H9 (cell line): Measurements from ENCODE around the gene EXPH5. TPM values are rescaled to one million over a fixed set of nuclear protein-coding genes. Genes with fewer than 3 reads are reported as not detected.

ENCODE experiments used
- DNase-seq: peaks from one replicate; pipeline ENCODE4 v3.0.0-alpha.2; 2017
- H2AFZ ChIP-seq: one replicate; pipeline ENCODE4 v1.6.1; 2013; ENCODE audit warnings: mild to moderate bottlenecking, low read length, control low read depth, moderate library complexity
- H2AK5ac ChIP-seq: 2 replicates; pipeline ENCODE4 v1.6.1; 2013; ENCODE audit warnings: low read length, control low read depth, mixed read lengths; ENCODE audit not compliant: insufficient read length
- H2BK120ac ChIP-seq: one replicate; pipeline ENCODE4 v1.6.1; 2013; ENCODE audit warnings: low read depth, mild to moderate bottlenecking, low read length, control low read depth, inconsistent platforms; ENCODE audit not compliant: poor library complexity, severe bottlenecking
- H2BK12ac ChIP-seq: 2 replicates; pipeline ENCODE4 v1.6.1; 2013; ENCODE audit warnings: low read length, control low read depth, mixed read lengths, low read depth; ENCODE audit not compliant: insufficient read length
- H2BK15ac ChIP-seq: 2 replicates; pipeline ENCODE4 v1.6.1; 2013; ENCODE audit warnings: low read depth, low read length, control low read depth
- H2BK20ac ChIP-seq: one replicate; pipeline ENCODE4 v1.6.1; 2013; ENCODE audit warnings: low read depth, mild to moderate bottlenecking, low read length, control low read depth, inconsistent platforms; ENCODE audit not compliant: poor library complexity, severe bottlenecking
- H2BK5ac ChIP-seq: 2 replicates; pipeline ENCODE4 v1.6.1; 2013; ENCODE audit warnings: low read length, control low read depth, mixed read lengths; ENCODE audit not compliant: insufficient read length
- H3K14ac ChIP-seq: 2 replicates; pipeline ENCODE4 v1.6.1; 2013; ENCODE audit warnings: low read length, control low read depth; ENCODE audit not compliant: insufficient read depth
- H3K18ac ChIP-seq: 2 replicates; pipeline ENCODE4 v1.6.1; 2013; ENCODE audit warnings: low read depth, mild to moderate bottlenecking, mixed read lengths, low read length, control low read depth; ENCODE audit not compliant: insufficient read length
- H3K23ac ChIP-seq: 2 replicates; pipeline ENCODE4 v1.6.1; 2013; ENCODE audit warnings: low read length, control low read depth, mixed read lengths, low read depth; ENCODE audit not compliant: insufficient read length
- H3K23me2 ChIP-seq: 2 replicates; pipeline ENCODE4 v1.6.1; 2013; ENCODE audit warnings: low read depth, mild to moderate bottlenecking, mixed read lengths, low read length, control low read depth; ENCODE audit not compliant: insufficient read length, poor library complexity, severe bottlenecking
- H3K27ac ChIP-seq: 2 replicates; pipeline ENCODE4 v1.5.1; 2013; ENCODE audit warnings: low read length, control low read depth, mixed read lengths, low read depth; ENCODE audit not compliant: insufficient read length
- H3K27me3 ChIP-seq: 2 replicates; pipeline ENCODE4 v1.6.1; 2013; ENCODE audit warnings: low read length, control low read depth, inconsistent platforms; ENCODE audit not compliant: insufficient read depth
- H3K4ac ChIP-seq: 2 replicates; pipeline ENCODE4 v1.6.1; 2013; ENCODE audit warnings: low read depth, mild to moderate bottlenecking, control low read depth, inconsistent platforms, low read length, moderate library complexity
- H3K4me1 ChIP-seq: 2 replicates; pipeline ENCODE4 v1.6.1; 2013; ENCODE audit warnings: low read length, control low read depth, inconsistent platforms; ENCODE audit not compliant: insufficient read depth
- H3K4me2 ChIP-seq: 2 replicates; pipeline ENCODE4 v1.6.1; 2013; ENCODE audit warnings: low read length, control low read depth, mixed read lengths; ENCODE audit not compliant: insufficient read length, insufficient read depth
- H3K56ac ChIP-seq: 2 replicates; pipeline ENCODE4 v1.6.1; 2013; ENCODE audit warnings: low read depth, mild to moderate bottlenecking, mixed read lengths, low read length, control low read depth; ENCODE audit not compliant: insufficient read length
- H3K79me1 ChIP-seq: 2 replicates; pipeline ENCODE4 v1.6.1; 2013; ENCODE audit warnings: low read depth, mild to moderate bottlenecking, moderate library complexity, low read length, control low read depth, inconsistent platforms; ENCODE audit not compliant: insufficient read depth, poor library complexity, severe bottlenecking
- H3K79me2 ChIP-seq: 2 replicates; pipeline ENCODE4 v1.6.1; 2013; ENCODE audit warnings: low read length, control low read depth, inconsistent platforms; ENCODE audit not compliant: insufficient read depth
- H3K9ac ChIP-seq: 2 replicates; pipeline ENCODE4 v1.6.1; 2013; ENCODE audit warnings: low read length, control low read depth, mixed read lengths; ENCODE audit not compliant: insufficient read length; ENCODE audit errors: extremely low read depth
- H3K9me3 ChIP-seq: one replicate; pipeline ENCODE4 v1.6.1; 2013; ENCODE audit warnings: low read depth, low read length, inconsistent platforms; ENCODE audit not compliant: control insufficient read depth
- H3T11ph ChIP-seq: one replicate; pipeline ENCODE4 v1.6.1; 2013; ENCODE audit warnings: mild to moderate bottlenecking, low read length, control low read depth, inconsistent platforms
- H4K20me1 ChIP-seq: one replicate; pipeline ENCODE4 v1.6.1; 2013; ENCODE audit not compliant: control insufficient read depth, insufficient read length, insufficient read depth
- H4K5ac ChIP-seq: 2 replicates; pipeline ENCODE4 v1.6.1; 2013; ENCODE audit warnings: low read depth, mild to moderate bottlenecking, mixed read lengths, low read length, control low read depth; ENCODE audit not compliant: insufficient read length
- H4K8ac ChIP-seq: replicated peaks from 2 replicates; pipeline ENCODE4 v1.6.1; 2013; ENCODE audit warnings: low read length, control low read depth, mixed read lengths, low read depth; ENCODE audit not compliant: insufficient read length
- H4K91ac ChIP-seq: 2 replicates; pipeline ENCODE4 v1.6.1; 2013; ENCODE audit warnings: low read depth, mild to moderate bottlenecking, moderate library complexity, mixed read lengths, low read length, control low read depth; ENCODE audit not compliant: insufficient read length
- H3K27ac Mint-ChIP-seq, 3 experiments: 2 replicates in 2 of 3; 3 replicates in 1 of 3; pipeline ENCODE4 v1.8.0; 2020 to 2021; ENCODE audit warnings: mixed read lengths in 3 of 3, mild to moderate bottlenecking in 1 of 3, moderate library complexity in 1 of 3
- H3K27me3 Mint-ChIP-seq: 2 replicates; pipeline ENCODE4 v1.8.0; 2021; ENCODE audit warnings: low read depth, mild to moderate bottlenecking, moderate library complexity, mixed read lengths
- H3K36me3 Mint-ChIP-seq, 3 experiments: 2 replicates in 2 of 3; 3 replicates in 1 of 3; pipeline ENCODE4 v1.8.0; 2020 to 2021; ENCODE audit warnings: low read depth in 3 of 3, mixed read lengths in 3 of 3; ENCODE audit not compliant: insufficient read depth in 1 of 3
- H3K4me1 Mint-ChIP-seq, 2 experiments: 2 replicates each; pipeline ENCODE4 v1.8.0; 2020; ENCODE audit warnings: mixed read lengths in 2 of 2
- H3K4me3 Mint-ChIP-seq, 2 experiments: 2 replicates in 1 of 2; 3 replicates in 1 of 2; pipeline ENCODE4 v1.8.0; 2020 to 2021; ENCODE audit warnings: mild to moderate bottlenecking in 2 of 2, mixed read lengths in 2 of 2, moderate library complexity in 1 of 2
- H3K9me3 Mint-ChIP-seq, 2 experiments: 2 replicates in 1 of 2; 3 replicates in 1 of 2; pipeline ENCODE4 v1.8.0; 2020; ENCODE audit warnings: mild to moderate bottlenecking in 2 of 2, mixed read lengths in 2 of 2, moderate library complexity in 1 of 2
- WGBS: extraction: QIAGEN DNeasy Blood & Tissue Kit; methylation state at CpG from one replicate; pipeline ENCODE4 v1.1.7; 2013; ENCODE audit warnings: missing lambda C conversion rate, low lambda C conversion rate, mixed read lengths; ENCODE audit not compliant: insufficient read length; ENCODE audit errors: extremely low coverage; 5-methylcytosine and 5-hydroxymethylcytosine counted together
- total RNA-seq: library from RNA; stranded (reverse); gene quantifications from 2 replicates; pipeline ENCODE4 v1.2.1, GENCODE V29; 2021
- TF ChIP-seq, protein P1 (sequence below): fragments of 200-600 bp; sonication (generic); conservative IDR thresholded peaks from 3 replicates; pipeline ENCODE4 v1.8.0; 2021; ENCODE audit warnings: antibody characterized with exemption, mild to moderate bottlenecking

EXPH5 gene
- total RNA-seq, 1 experiment from 2014 or later, result 3.1 TPM

DNA sequence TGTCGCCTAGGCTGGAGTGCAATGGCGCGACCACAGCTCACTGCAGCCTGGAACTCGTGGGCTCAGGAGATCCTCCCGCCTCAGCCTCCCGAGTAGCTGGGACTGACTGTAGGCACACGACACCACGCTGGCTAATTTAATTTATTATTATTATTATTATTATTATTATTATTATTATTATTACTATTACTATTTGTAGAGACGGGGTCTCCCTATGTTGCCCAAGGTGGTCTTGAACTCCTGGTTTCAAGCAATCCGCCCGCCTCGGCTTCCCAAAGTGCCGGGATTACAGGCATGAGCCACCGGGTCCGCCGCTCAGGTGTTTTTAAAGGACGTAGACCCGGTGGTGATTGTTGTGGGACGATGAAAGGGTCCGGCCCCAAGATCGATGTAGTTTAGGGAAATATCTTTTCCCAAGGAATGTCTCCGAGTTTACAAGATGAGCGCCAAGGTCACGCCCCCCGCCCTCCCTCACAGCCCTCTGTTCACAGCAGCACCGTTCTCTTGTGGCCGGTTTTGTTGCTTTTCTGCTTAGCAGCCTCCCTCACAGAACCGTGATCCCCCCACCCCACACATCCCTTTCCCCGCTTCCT is 94.7 kb downstream of the EXPH5 start:
- H3K4ac ChIP-seq, result no peak overlapping the region
- H4K91ac ChIP-seq, result no peak overlapping the region
- no peak overlapping the region for H3K23ac ChIP-seq
- peaks cover 14% of the 10 kb centered on the region for H3K23me2 ChIP-seq
- H3K9me3 ChIP-seq, result no peaks in the 10 kb centered on the region
- peak; percentile 48 for DNase-seq
- no peak overlapping the region for H2BK5ac ChIP-seq
- H3K18ac ChIP-seq, result peak overlapping the region; percentile 81
- H2AK5ac ChIP-seq, result no peak overlapping the region
- H3K14ac ChIP-seq, result peak overlapping the region; percentile 91; the same call in 1 of the 2 replicates
- no peak overlapping the region for H2AFZ ChIP-seq
- no CpG with 5 or more reads among the region's 29 CpGs for WGBS
- H4K20me1 ChIP-seq, result no peaks in the 10 kb centered on the region
- Mint-ChIP-seq H3K4me3 (peak overlapping the region; percentile 70 to 87), H3K9me3 (no peaks in the 10 kb centered on the region; a peak in 1 of 5 replicates), H3K27ac (no peak overlapping the region), H3K27me3 (peaks cover 8% of the 10 kb centered on the region), H3K4me1 (peaks cover 11 to 16% of the 10 kb centered on the region in 2 experiments), H3K36me3 (no peaks in the 10 kb centered on the region)
- H2BK20ac ChIP-seq, result no peak overlapping the region
- H3K4me1 ChIP-seq, result no peaks in the 10 kb centered on the region; the same call in none of the 2 replicates
- H3K9ac ChIP-seq, result peak overlapping the region; percentile 51
- no peak overlapping the region for H4K5ac ChIP-seq
- no peak overlapping the region for H3K56ac ChIP-seq
- no peak overlapping the region for H2BK12ac ChIP-seq
- no peak overlapping the region for H2BK120ac ChIP-seq
- no peak overlapping the region for H4K8ac ChIP-seq
- H3K79me2 ChIP-seq, result no peaks in the 10 kb centered on the region
- H3T11ph ChIP-seq, result no peak overlapping the region
- 0 out of 2 replicates have a peak overlapping the region, but pooled peaks have one; percentile 83 for H2BK15ac ChIP-seq
- H3K27me3 ChIP-seq, result no peaks in the 10 kb centered on the region
- TF ChIP-seq, protein P1, sequence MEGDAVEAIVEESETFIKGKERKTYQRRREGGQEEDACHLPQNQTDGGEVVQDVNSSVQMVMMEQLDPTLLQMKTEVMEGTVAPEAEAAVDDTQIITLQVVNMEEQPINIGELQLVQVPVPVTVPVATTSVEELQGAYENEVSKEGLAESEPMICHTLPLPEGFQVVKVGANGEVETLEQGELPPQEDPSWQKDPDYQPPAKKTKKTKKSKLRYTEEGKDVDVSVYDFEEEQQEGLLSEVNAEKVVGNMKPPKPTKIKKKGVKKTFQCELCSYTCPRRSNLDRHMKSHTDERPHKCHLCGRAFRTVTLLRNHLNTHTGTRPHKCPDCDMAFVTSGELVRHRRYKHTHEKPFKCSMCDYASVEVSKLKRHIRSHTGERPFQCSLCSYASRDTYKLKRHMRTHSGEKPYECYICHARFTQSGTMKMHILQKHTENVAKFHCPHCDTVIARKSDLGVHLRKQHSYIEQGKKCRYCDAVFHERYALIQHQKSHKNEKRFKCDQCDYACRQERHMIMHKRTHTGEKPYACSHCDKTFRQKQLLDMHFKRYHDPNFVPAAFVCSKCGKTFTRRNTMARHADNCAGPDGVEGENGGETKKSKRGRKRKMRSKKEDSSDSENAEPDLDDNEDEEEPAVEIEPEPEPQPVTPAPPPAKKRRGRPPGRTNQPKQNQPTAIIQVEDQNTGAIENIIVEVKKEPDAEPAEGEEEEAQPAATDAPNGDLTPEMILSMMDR, result no peak
- H3K4me2 ChIP-seq, result peak overlapping the region; percentile 87
- H3K79me1 ChIP-seq, result no peaks in the 10 kb centered on the region
- H3K27ac ChIP-seq, result no peak overlapping the region
